Measurements from ENCODE around the gene UBE4A.

GRCh38 chr11:118341815-118342489, 17.4 kb upstream of the UBE4A start:
- TF ChIP-seq EZH2 (IDR thresholded peaks at IDR 0.05; ENCODE audit: low read length), result no peak
- no peak for TF ChIP-seq CTCF (optimal IDR thresholded peaks at IDR 0.05 in 1 of 3, IDR thresholded peaks at IDR 0.05 in 1 of 3, conservative IDR thresholded peaks at IDR 0.05 in 1 of 3; ENCODE audit: extremely low read depth in 1 of 3, insufficient read depth in 2 of 3, low read length in 3 of 3)

Data from keratinocyte (primary cell).